ENCODE measurements around the gene MT1X.

DNA sequence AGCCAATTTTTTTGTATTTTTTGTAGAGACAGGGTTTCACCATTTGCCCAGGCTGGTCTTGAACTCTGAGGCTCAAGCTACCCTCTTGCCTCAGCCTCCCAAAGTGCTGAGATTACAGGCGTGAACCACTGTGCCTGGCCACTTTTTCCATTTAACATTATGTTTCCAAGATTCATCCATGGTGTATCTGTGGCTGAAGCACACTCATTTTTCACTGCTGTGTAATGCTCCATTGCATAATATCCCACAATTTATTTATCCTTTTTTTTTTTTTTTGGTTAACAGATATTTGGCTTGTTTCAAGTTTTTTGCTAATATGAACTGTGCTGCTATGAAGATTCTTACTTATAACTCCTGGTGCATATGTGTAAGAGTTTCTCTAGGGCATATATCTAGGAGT lies 45.8 kb downstream of the MT1X start:
- TF ChIP-seq, protein P1, sequence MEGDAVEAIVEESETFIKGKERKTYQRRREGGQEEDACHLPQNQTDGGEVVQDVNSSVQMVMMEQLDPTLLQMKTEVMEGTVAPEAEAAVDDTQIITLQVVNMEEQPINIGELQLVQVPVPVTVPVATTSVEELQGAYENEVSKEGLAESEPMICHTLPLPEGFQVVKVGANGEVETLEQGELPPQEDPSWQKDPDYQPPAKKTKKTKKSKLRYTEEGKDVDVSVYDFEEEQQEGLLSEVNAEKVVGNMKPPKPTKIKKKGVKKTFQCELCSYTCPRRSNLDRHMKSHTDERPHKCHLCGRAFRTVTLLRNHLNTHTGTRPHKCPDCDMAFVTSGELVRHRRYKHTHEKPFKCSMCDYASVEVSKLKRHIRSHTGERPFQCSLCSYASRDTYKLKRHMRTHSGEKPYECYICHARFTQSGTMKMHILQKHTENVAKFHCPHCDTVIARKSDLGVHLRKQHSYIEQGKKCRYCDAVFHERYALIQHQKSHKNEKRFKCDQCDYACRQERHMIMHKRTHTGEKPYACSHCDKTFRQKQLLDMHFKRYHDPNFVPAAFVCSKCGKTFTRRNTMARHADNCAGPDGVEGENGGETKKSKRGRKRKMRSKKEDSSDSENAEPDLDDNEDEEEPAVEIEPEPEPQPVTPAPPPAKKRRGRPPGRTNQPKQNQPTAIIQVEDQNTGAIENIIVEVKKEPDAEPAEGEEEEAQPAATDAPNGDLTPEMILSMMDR (IDR thresholded peaks at IDR 0.05): no peak
- TF ChIP-seq POLR2A (IDR thresholded peaks at IDR 0.05): no peak

All from thyroid gland (tissue), 4 donors.